CD14-positive monocyte (primary cell): ENCODE data around the gene TBXAS1. TPM values are rescaled to one million over a fixed set of nuclear protein-coding genes. Genes with fewer than 3 reads are reported as not detected.

ENCODE experiments used
- DNase-seq, 3 donors: peaks; one replicate each; pipeline ENCODE4 v3.0.0-alpha.2; 2011 to 2022
- H2AFZ ChIP-seq: 2 replicates; pipeline ENCODE4 v1.6.0; 2012; ENCODE audit warnings: mild to moderate bottlenecking, low read depth, low read length, inconsistent platforms; ENCODE audit not compliant: insufficient read depth, poor library complexity, severe bottlenecking
- H3K27ac ChIP-seq, 2 donors: 1 replicate in 1 of 2; 2 replicates in 1 of 2; pipeline ENCODE4 v1.5.1; 2012 to 2013; ENCODE audit warnings: low read length in 2 of 2, control low read depth in 1 of 2, inconsistent platforms in 1 of 2, low read depth in 1 of 2, mild to moderate bottlenecking in 1 of 2
- H3K27me3 ChIP-seq, 2 donors: one replicate each; pipeline versions ENCODE4 v1.6.0 to v1.6.1; 2011 to 2013; ENCODE audit warnings: low read length in 2 of 2; ENCODE audit not compliant: control insufficient read depth in 2 of 2, insufficient read depth in 2 of 2
- H3K36me3 ChIP-seq, 2 donors: replicated peaks in 1 of 2; 1 replicate in 1 of 2; 2 replicates in 1 of 2; pipeline versions ENCODE4 v1.5.1 to v1.6.1; 2012 to 2013; ENCODE audit warnings: low read length in 2 of 2, control low read depth in 1 of 2, inconsistent platforms in 1 of 2, mild to moderate bottlenecking in 1 of 2; ENCODE audit not compliant: insufficient read depth in 2 of 2, control insufficient read depth in 1 of 2
- H3K4me1 ChIP-seq, 2 donors: 1 replicate in 1 of 2; 2 replicates in 1 of 2; pipeline versions ENCODE4 v1.5.1 to v1.6.1; 2012 to 2013; ENCODE audit warnings: low read length in 2 of 2, control low read depth in 1 of 2, inconsistent platforms in 1 of 2, mild to moderate bottlenecking in 1 of 2, moderate library complexity in 1 of 2; ENCODE audit not compliant: insufficient read depth in 2 of 2, control insufficient read depth in 1 of 2
- H3K4me2 ChIP-seq: replicated peaks from 2 replicates; pipeline ENCODE3; 2012; ENCODE audit warnings: low read length, moderate library complexity, mild to moderate bottlenecking; ENCODE audit not compliant: poor library complexity, severe bottlenecking; ENCODE audit errors: extremely low read depth
- H3K4me3 ChIP-seq, 3 experiments: fragments of 200-600 bp in 1 of 3; sonication (generic) in 1 of 3; replicated peaks in 1 of 3; 1 replicate in 2 of 3; 2 replicates in 1 of 3; pipeline ENCODE4 v1.5.1; 2011 to 2013; ENCODE audit warnings: low read length in 3 of 3, mild to moderate bottlenecking in 3 of 3, control low read depth in 2 of 3, low read depth in 2 of 3, inconsistent platforms in 1 of 3, moderate library complexity in 1 of 3
- H3K79me2 ChIP-seq: 2 replicates; pipeline ENCODE4 v1.6.0; 2012; ENCODE audit warnings: mild to moderate bottlenecking, control low read depth, inconsistent platforms, low read length, moderate library complexity; ENCODE audit not compliant: insufficient read depth
- H3K9ac ChIP-seq: 2 replicates; pipeline ENCODE4 v1.6.0; 2017; ENCODE audit warnings: low read length, mild to moderate bottlenecking; ENCODE audit not compliant: insufficient read depth, poor library complexity, severe bottlenecking
- H3K9me3 ChIP-seq, 2 donors: replicated peaks in 1 of 2; 1 replicate in 1 of 2; 2 replicates in 1 of 2; pipeline versions ENCODE4 v1.5.1 to v1.6.1; 2012 to 2013; ENCODE audit warnings: low read length in 2 of 2, control low read depth in 1 of 2; ENCODE audit not compliant: control insufficient read depth in 1 of 2, insufficient read depth in 1 of 2
- H4K20me1 ChIP-seq: 2 replicates; pipeline ENCODE4 v1.6.0; 2012; ENCODE audit warnings: mild to moderate bottlenecking, low read length, control low read depth, moderate library complexity; ENCODE audit not compliant: insufficient read depth
- H3K27ac Mint-ChIP-seq, 7 donors: one replicate each; pipeline ENCODE4 v1.8.0; 2020; ENCODE audit warnings: mild to moderate bottlenecking in 7 of 7, mixed read lengths in 7 of 7, moderate library complexity in 6 of 7, inconsistent platforms in 2 of 7
- H3K27me3 Mint-ChIP-seq, 3 donors: one replicate each; pipeline ENCODE4 v1.8.0; 2021 to 2022; ENCODE audit warnings: low read depth in 3 of 3, mild to moderate bottlenecking in 3 of 3, mixed read lengths in 3 of 3, moderate library complexity in 3 of 3, inconsistent platforms in 1 of 3
- H3K36me3 Mint-ChIP-seq, 2 donors: one replicate each; pipeline ENCODE4 v1.8.0; 2020; ENCODE audit warnings: mixed read lengths in 2 of 2, inconsistent platforms in 1 of 2, mild to moderate bottlenecking in 1 of 2
- H3K4me1 Mint-ChIP-seq: one replicate; pipeline ENCODE4 v1.8.0; 2020; ENCODE audit warnings: mild to moderate bottlenecking, mixed read lengths
- H3K4me3 Mint-ChIP-seq, 2 donors: one replicate each; pipeline ENCODE4 v1.8.0; 2020; ENCODE audit warnings: mild to moderate bottlenecking in 2 of 2, mixed read lengths in 2 of 2, moderate library complexity in 1 of 2
- H3K9me3 Mint-ChIP-seq, 7 donors: one replicate each; pipeline ENCODE4 v1.8.0; 2020 to 2022; ENCODE audit warnings: mixed read lengths in 7 of 7, mild to moderate bottlenecking in 6 of 7, moderate library complexity in 6 of 7, inconsistent platforms in 2 of 7
- WGBS: methylation state at CpG from one replicate; pipeline ENCODE4 v1.1.5; 2013; ENCODE audit warnings: missing lambda C conversion rate; ENCODE audit not compliant: insufficient coverage; 5-methylcytosine and 5-hydroxymethylcytosine counted together
- intact Hi-C, 2 donors: fragments of 100-400 bp; cut with micrococcal nuclease; formaldehyde crosslinking; loops; one replicate each; pipeline versions ENCODE4 v1.15.0 to v1.15.1; 2023
- polyA plus RNA-seq, 3 donors: library from polyadenylated mRNA; depleted of rRNA in 1 of 3; unstranded in 2 of 3; stranded (reverse) in 1 of 3; fragments of 300-500 nt in 2 of 3; fragments of >200 nt in 1 of 3; fragmentation: Illumina TruSeq in 2 of 3; gene quantifications; 1 replicate in 2 of 3; 2 replicates in 1 of 3; pipeline ENCODE4 v1.2.3, GENCODE V29; 2012 to 2021
- TF ChIP-seq, protein P1 (sequence below): fragments of 200-600 bp; IDR thresholded peaks from one replicate; pipeline ENCODE4 v1.8.0; 2022; ENCODE audit warnings: antibody characterized with exemption, mild to moderate bottlenecking

TBXAS1 gene
- polyA plus RNA-seq, 3 donors = 289 to 335 (median 298) TPM

DNA sequence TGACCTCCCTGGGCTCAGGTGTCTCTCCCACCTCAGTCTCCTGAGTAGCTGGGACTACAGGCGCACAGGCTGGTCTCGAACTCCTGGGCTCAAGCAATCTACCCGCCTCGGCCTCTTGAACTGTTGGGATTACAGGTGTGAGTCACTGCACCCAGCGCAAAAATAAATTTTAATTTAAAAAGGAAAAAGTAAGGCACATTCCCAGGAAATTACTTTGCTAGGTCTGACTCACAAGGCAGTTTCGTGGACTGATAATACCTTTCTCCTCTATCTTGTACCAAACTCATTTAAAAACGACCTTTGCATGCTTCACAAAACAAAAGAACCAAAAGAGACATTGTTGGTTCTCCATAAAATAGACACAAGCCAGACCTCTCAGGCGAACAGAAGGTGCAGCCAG lies 204.0 kb downstream of the TBXAS1 start:
- intact Hi-C loops = no loop called here
- Histone ChIP-seq H3K4me2 (no peak overlapping the region), H2AFZ (no peak overlapping the region), H3K36me3 (peaks cover 25 to 74% of the 10 kb centered on the region in 2 donors), H3K27ac (no peak overlapping the region), H3K4me3 (no peak overlapping the region), H3K79me2 (no peaks in the 10 kb centered on the region), H3K4me1 (peaks cover 17 to 24% of the 10 kb centered on the region in 2 donors), H4K20me1 (peaks cover 51% of the 10 kb centered on the region), H3K27me3 (no peaks in the 10 kb centered on the region), H3K9me3 (no peaks in the 10 kb centered on the region), H3K9ac (no peak overlapping the region)
- WGBS = 92% methylated on average over 5 of the region's 8 CpGs
- H3K4me1 Mint-ChIP-seq = peaks cover 25% of the 10 kb centered on the region
- H3K9me3 Mint-ChIP-seq = peaks cover 0 to 4% (median 0%) of the 10 kb centered on the region in 7 donors
- no peak for DNase-seq
- TF ChIP-seq, protein P1, sequence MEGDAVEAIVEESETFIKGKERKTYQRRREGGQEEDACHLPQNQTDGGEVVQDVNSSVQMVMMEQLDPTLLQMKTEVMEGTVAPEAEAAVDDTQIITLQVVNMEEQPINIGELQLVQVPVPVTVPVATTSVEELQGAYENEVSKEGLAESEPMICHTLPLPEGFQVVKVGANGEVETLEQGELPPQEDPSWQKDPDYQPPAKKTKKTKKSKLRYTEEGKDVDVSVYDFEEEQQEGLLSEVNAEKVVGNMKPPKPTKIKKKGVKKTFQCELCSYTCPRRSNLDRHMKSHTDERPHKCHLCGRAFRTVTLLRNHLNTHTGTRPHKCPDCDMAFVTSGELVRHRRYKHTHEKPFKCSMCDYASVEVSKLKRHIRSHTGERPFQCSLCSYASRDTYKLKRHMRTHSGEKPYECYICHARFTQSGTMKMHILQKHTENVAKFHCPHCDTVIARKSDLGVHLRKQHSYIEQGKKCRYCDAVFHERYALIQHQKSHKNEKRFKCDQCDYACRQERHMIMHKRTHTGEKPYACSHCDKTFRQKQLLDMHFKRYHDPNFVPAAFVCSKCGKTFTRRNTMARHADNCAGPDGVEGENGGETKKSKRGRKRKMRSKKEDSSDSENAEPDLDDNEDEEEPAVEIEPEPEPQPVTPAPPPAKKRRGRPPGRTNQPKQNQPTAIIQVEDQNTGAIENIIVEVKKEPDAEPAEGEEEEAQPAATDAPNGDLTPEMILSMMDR = no peak
- H3K4me3 Mint-ChIP-seq = no peak overlapping the region
- peak overlapping the region in 1 of 7 donors; percentile 45 for H3K27ac Mint-ChIP-seq
- H3K27me3 Mint-ChIP-seq = peaks cover 0 to 3% (median 0%) of the 10 kb centered on the region in 3 donors
- H3K36me3 Mint-ChIP-seq = peaks cover 78 to 90% of the 10 kb centered on the region in 2 donors

DNA sequence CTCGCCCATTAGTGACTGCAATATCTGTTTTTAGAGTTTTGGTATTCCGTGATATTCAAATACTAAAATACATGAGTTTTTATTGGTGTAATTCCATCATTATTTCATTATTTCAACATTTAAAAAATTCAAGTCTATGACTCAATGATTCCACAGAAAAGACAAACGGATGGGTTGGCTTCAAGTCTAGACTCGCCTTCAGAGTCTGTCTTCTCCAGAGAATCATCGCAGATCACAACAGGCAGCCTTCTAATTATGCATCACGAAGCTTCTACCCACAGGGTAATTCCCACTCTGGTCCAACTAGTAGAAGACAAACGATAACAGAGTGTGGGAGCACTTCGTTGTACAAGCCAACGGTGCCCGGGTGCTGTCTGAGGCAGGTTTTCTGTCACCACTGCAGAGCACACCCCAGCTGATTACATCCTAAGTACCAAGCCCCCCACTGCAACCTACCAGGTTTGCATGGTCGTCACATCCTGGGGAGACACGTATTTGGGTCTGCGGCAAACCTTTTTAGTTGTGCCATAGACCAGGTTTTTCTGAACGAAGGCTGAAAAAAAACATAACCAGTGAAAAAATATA lies 204.8 kb downstream of the TBXAS1 start:
- intact Hi-C loops = no loop called here
- no peak overlapping the region for H3K27ac Mint-ChIP-seq
- H3K4me3 Mint-ChIP-seq = no peak overlapping the region
- H2AFZ ChIP-seq = no peak overlapping the region
- H3K4me1 Mint-ChIP-seq = peaks cover 25% of the 10 kb centered on the region
- H4K20me1 ChIP-seq = peaks cover 52% of the 10 kb centered on the region
- no peak overlapping the region for H3K27ac ChIP-seq
- WGBS = 96% methylated on average over 9 of the region's 14 CpGs
- H3K4me3 ChIP-seq = no peak overlapping the region
- no peaks in the 10 kb centered on the region for H3K9me3 ChIP-seq
- H3K79me2 ChIP-seq = no peaks in the 10 kb centered on the region
- TF ChIP-seq, protein P1 = no peak
- no peak overlapping the region for H3K9ac ChIP-seq
- no peaks in the 10 kb centered on the region for H3K27me3 ChIP-seq
- no peak for DNase-seq
- H3K36me3 Mint-ChIP-seq = peaks cover 78 to 90% of the 10 kb centered on the region in 2 donors
- peaks cover 0 to 4% (median 0%) of the 10 kb centered on the region in 7 donors for H3K9me3 Mint-ChIP-seq
- peaks cover 17 to 24% of the 10 kb centered on the region in 2 donors for H3K4me1 ChIP-seq
- H3K4me2 ChIP-seq = no peak overlapping the region
- peaks cover 27 to 74% of the 10 kb centered on the region in 2 donors for H3K36me3 ChIP-seq
- H3K27me3 Mint-ChIP-seq = peaks cover 0 to 3% (median 0%) of the 10 kb centered on the region in 3 donors
